Tibial nerve (tissue), 3 donors: ENCODE results near the gene MLX.

Experiments used
- CTCF ChIP-seq, 5 experiments: fragments of 200-600 bp in 3 of 5; fragments of 450-650 bp in 2 of 5; sonication (generic) in 3 of 5; IDR thresholded peaks; one replicate each; pipeline ENCODE4 v1.5.1; 2016 to 2019; ENCODE audit warnings: antibody characterized with exemption in 5 of 5, mild to moderate bottlenecking in 3 of 5, moderate library complexity in 2 of 5
- POLR2A ChIP-seq, 2 donors: fragments of 450-650 bp; IDR thresholded peaks; one replicate each; pipeline ENCODE4 v1.6.1; 2017; ENCODE audit warnings: antibody characterized with exemption in 2 of 2, mild to moderate bottlenecking in 2 of 2, moderate library complexity in 2 of 2

GRCh38 chr17:42541041-42541833 lies 25.7 kb upstream of the MLX start:
- TF ChIP-seq CTCF (IDR thresholded peaks at IDR 0.05) (no peak), POLR2A (IDR thresholded peaks at IDR 0.05) (no peak)
